ENCODE measurements around the gene ALX3.

ALX3 gene

GRCh38 chr1:110106013-110106941 is 35.8 kb upstream of the ALX3 start:
- peaks cover 0 to 3% of the 10 kb centered on the region in 2 donors for H3K27me3 ChIP-seq (ENCODE audit: control insufficient read depth in 1 of 2, insufficient read depth in 2 of 2, low read length in 2 of 2)
- no peaks in the 10 kb centered on the region for H3K9me3 ChIP-seq (ENCODE audit: control insufficient read depth in 1 of 2, low read length in 2 of 2)
- no peak overlapping the region for H3K4me3 ChIP-seq (ENCODE audit: low read depth in 1 of 2, low read length in 2 of 2)
- no peak overlapping the region for H3K27ac ChIP-seq (ENCODE audit: low read depth, low read length)
- H3K36me3 ChIP-seq (ENCODE audit: control insufficient read depth in 1 of 2, insufficient read depth in 2 of 2, low read length in 2 of 2), result no peaks in the 10 kb centered on the region
- H3K4me1 ChIP-seq (ENCODE audit: control insufficient read depth in 1 of 2, insufficient read depth in 2 of 2, low read length in 2 of 2), result no peaks in the 10 kb centered on the region
- peak overlapping the region in 1 of 2 donors; percentile 7 for H3K9ac ChIP-seq (ENCODE audit: low read depth in 1 of 2, low read length in 2 of 2)

DNA sequence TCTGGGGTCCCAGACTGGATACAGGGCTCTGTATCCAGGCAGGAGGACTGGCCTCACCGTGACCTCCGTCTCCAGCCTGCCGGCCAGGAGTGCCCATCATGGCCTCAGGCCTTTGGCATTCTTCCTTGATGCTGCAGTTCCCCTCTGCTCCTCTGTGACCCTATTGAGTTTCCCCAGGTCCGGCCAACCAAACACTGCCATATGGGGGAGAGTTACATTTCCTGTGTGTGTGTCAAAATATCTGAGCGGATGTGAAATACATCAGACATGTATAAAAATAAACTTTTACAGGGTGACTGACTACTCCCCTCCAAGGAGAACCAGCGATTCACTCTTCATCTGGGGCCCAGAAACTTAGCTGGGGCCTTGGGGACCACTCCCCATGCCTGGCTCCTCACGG is 31.6 kb upstream of the ALX3 start:
- no peak overlapping the region for H3K4me3 ChIP-seq (ENCODE audit: low read depth in 1 of 2, low read length in 2 of 2)
- no peak overlapping the region for H3K27ac ChIP-seq (ENCODE audit: low read depth, low read length)
- H3K9me3 ChIP-seq (ENCODE audit: control insufficient read depth in 1 of 2, low read length in 2 of 2), result no peaks in the 10 kb centered on the region
- H3K27me3 ChIP-seq (ENCODE audit: control insufficient read depth in 1 of 2, insufficient read depth in 2 of 2, low read length in 2 of 2), result peaks cover 0 to 4% of the 10 kb centered on the region in 2 donors
- no peaks in the 10 kb centered on the region for H3K36me3 ChIP-seq (ENCODE audit: control insufficient read depth in 1 of 2, insufficient read depth in 2 of 2, low read length in 2 of 2)
- H3K9ac ChIP-seq (ENCODE audit: low read depth in 1 of 2, low read length in 2 of 2), result no peak overlapping the region
- H3K4me1 ChIP-seq (ENCODE audit: control insufficient read depth in 1 of 2, insufficient read depth in 2 of 2, low read length in 2 of 2), result no peaks in the 10 kb centered on the region

DNA sequence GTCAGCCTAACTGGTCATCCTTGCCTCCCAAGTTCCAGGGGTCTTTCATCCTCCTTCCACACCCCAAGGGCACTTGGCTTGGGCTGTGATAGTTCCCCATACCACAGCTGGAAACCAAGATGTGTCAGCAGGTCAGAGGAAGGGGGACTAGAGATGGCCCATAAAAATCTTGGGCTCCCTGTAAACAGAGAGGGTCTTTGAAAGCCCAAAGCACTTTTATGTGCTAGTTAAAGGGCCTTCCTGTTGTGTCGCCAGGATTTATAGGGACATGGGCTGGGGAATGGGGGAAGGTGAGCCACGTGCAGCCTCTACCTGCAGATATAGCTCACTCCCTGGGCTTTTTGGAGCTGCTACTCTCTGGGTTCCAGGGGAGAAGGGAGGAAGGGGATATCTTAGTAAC is 29.9 kb upstream of the ALX3 start:
- H3K27me3 ChIP-seq (ENCODE audit: control insufficient read depth in 1 of 2, insufficient read depth in 2 of 2, low read length in 2 of 2), result peaks cover 0 to 11% of the 10 kb centered on the region in 2 donors
- no peak overlapping the region for H3K27ac ChIP-seq (ENCODE audit: low read depth, low read length)
- no peak overlapping the region for H3K4me3 ChIP-seq (ENCODE audit: low read depth in 1 of 2, low read length in 2 of 2)
- H3K36me3 ChIP-seq (ENCODE audit: control insufficient read depth in 1 of 2, insufficient read depth in 2 of 2, low read length in 2 of 2), result no peaks in the 10 kb centered on the region
- no peaks in the 10 kb centered on the region for H3K9me3 ChIP-seq (ENCODE audit: control insufficient read depth in 1 of 2, low read length in 2 of 2)
- no peak overlapping the region for H3K9ac ChIP-seq (ENCODE audit: low read depth in 1 of 2, low read length in 2 of 2)
- H3K4me1 ChIP-seq (ENCODE audit: control insufficient read depth in 1 of 2, insufficient read depth in 2 of 2, low read length in 2 of 2), result no peaks in the 10 kb centered on the region

- no peak overlapping the region for H3K27ac ChIP-seq (ENCODE audit: low read depth, low read length)
Observed at GRCh38 chr1:110098222-110099026, 28.0 kb upstream of the ALX3 start.

GRCh38 chr1:110097507-110098221 is 27.2 kb upstream of the ALX3 start:
- Histone ChIP-seq H3K4me3 (ENCODE audit: low read depth in 1 of 2, low read length in 2 of 2) (no peak overlapping the region), H3K27me3 (ENCODE audit: control insufficient read depth in 1 of 2, insufficient read depth in 2 of 2, low read length in 2 of 2) (peaks cover 5 to 15% of the 10 kb centered on the region in 2 donors), H3K9ac (ENCODE audit: low read depth in 1 of 2, low read length in 2 of 2) (no peak overlapping the region), H3K36me3 (ENCODE audit: control insufficient read depth in 1 of 2, insufficient read depth in 2 of 2, low read length in 2 of 2) (no peaks in the 10 kb centered on the region), H3K27ac (ENCODE audit: low read depth, low read length) (no peak overlapping the region), H3K4me1 (ENCODE audit: control insufficient read depth in 1 of 2, insufficient read depth in 2 of 2, low read length in 2 of 2) (no peaks in the 10 kb centered on the region), H3K9me3 (ENCODE audit: control insufficient read depth in 1 of 2, low read length in 2 of 2) (no peaks in the 10 kb centered on the region)

More at GRCh38 chr1:110098222-110099026, 28.0 kb upstream of the ALX3 start:
- Histone ChIP-seq H3K27me3 (ENCODE audit: control insufficient read depth in 1 of 2, insufficient read depth in 2 of 2, low read length in 2 of 2) (peaks cover 5 to 11% of the 10 kb centered on the region in 2 donors), H3K36me3 (ENCODE audit: control insufficient read depth in 1 of 2, insufficient read depth in 2 of 2, low read length in 2 of 2) (no peaks in the 10 kb centered on the region), H3K4me3 (ENCODE audit: low read depth in 1 of 2, low read length in 2 of 2) (no peak overlapping the region), H3K4me1 (ENCODE audit: control insufficient read depth in 1 of 2, insufficient read depth in 2 of 2, low read length in 2 of 2) (no peaks in the 10 kb centered on the region), H3K9me3 (ENCODE audit: control insufficient read depth in 1 of 2, low read length in 2 of 2) (no peaks in the 10 kb centered on the region), H3K9ac (ENCODE audit: low read depth in 1 of 2, low read length in 2 of 2) (no peak overlapping the region)

GRCh38 chr1:110094931-110095654 is 24.6 kb upstream of the ALX3 start:
- no peaks in the 10 kb centered on the region for H3K36me3 ChIP-seq (ENCODE audit: control insufficient read depth in 1 of 2, insufficient read depth in 2 of 2, low read length in 2 of 2)
- H3K4me1 ChIP-seq (ENCODE audit: control insufficient read depth in 1 of 2, insufficient read depth in 2 of 2, low read length in 2 of 2), result no peaks in the 10 kb centered on the region
- no peak overlapping the region for H3K4me3 ChIP-seq (ENCODE audit: low read depth in 1 of 2, low read length in 2 of 2)
- H3K9ac ChIP-seq (ENCODE audit: low read depth in 1 of 2, low read length in 2 of 2), result no peak overlapping the region
- H3K27ac ChIP-seq (ENCODE audit: low read depth, low read length), result no peak overlapping the region
- peaks cover 5 to 21% of the 10 kb centered on the region in 2 donors for H3K27me3 ChIP-seq (ENCODE audit: control insufficient read depth in 1 of 2, insufficient read depth in 2 of 2, low read length in 2 of 2)
- H3K9me3 ChIP-seq (ENCODE audit: control insufficient read depth in 1 of 2, low read length in 2 of 2), result no peaks in the 10 kb centered on the region

DNA sequence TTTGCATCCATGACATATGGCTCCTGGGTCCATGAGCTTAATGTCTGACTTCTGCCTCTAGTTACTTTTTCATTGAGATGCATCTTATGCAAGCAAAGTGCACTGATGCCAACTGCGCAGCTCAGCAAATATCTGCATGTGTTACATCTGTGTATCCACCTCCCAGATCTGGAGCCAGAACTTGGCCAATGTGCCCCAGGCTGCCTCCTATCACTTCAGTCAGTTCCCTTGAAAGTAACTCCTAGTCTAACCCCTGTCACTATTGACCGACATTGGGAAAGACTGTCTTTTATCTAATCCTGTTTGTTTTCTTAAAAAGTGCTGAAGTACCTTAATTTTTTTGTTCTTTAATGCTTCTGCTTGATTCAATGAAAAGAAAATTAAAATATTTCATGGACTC is 22.5 kb upstream of the ALX3 start:
- no peaks in the 10 kb centered on the region for H3K9me3 ChIP-seq (ENCODE audit: control insufficient read depth in 1 of 2, low read length in 2 of 2)
- no peak overlapping the region for H3K4me3 ChIP-seq (ENCODE audit: low read depth in 1 of 2, low read length in 2 of 2)
- no peak overlapping the region for H3K27ac ChIP-seq (ENCODE audit: low read depth, low read length)
- H3K36me3 ChIP-seq (ENCODE audit: control insufficient read depth in 1 of 2, insufficient read depth in 2 of 2, low read length in 2 of 2), result no peaks in the 10 kb centered on the region
- no peaks in the 10 kb centered on the region for H3K4me1 ChIP-seq (ENCODE audit: control insufficient read depth in 1 of 2, insufficient read depth in 2 of 2, low read length in 2 of 2)
- H3K9ac ChIP-seq (ENCODE audit: low read depth in 1 of 2, low read length in 2 of 2), result no peak overlapping the region
- H3K27me3 ChIP-seq (ENCODE audit: control insufficient read depth in 1 of 2, insufficient read depth in 2 of 2, low read length in 2 of 2), result peaks cover 5 to 17% of the 10 kb centered on the region in 2 donors

DNA sequence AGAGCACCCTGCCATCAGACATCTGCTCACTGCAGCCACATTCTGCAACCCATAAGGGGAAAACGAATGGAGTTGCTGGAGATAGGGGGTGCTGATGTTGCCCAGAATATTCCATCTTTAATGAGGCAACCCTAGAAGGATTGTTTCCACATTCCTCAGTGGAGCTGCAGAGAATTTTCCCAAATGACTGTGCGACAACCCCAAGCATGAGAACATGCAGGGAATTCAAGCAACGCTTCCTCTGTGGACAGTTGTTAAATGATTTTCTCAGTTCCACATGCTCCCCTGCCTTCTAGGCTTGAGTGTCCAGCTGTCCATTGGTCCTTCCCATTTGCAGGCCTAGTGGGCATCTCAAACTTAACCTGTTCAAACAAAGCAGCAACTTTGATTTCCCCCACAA is 21.3 kb upstream of the ALX3 start:
- Histone ChIP-seq H3K4me3 (ENCODE audit: low read depth in 1 of 2, low read length in 2 of 2) (no peak overlapping the region), H3K4me1 (ENCODE audit: control insufficient read depth in 1 of 2, insufficient read depth in 2 of 2, low read length in 2 of 2) (no peaks in the 10 kb centered on the region), H3K9ac (ENCODE audit: low read depth in 1 of 2, low read length in 2 of 2) (no peak overlapping the region), H3K27me3 (ENCODE audit: control insufficient read depth in 1 of 2, insufficient read depth in 2 of 2, low read length in 2 of 2) (peaks cover 5 to 19% of the 10 kb centered on the region in 2 donors), H3K9me3 (ENCODE audit: control insufficient read depth in 1 of 2, low read length in 2 of 2) (no peaks in the 10 kb centered on the region), H3K27ac (ENCODE audit: low read depth, low read length) (no peak overlapping the region), H3K36me3 (ENCODE audit: control insufficient read depth in 1 of 2, insufficient read depth in 2 of 2, low read length in 2 of 2) (no peaks in the 10 kb centered on the region)

DNA sequence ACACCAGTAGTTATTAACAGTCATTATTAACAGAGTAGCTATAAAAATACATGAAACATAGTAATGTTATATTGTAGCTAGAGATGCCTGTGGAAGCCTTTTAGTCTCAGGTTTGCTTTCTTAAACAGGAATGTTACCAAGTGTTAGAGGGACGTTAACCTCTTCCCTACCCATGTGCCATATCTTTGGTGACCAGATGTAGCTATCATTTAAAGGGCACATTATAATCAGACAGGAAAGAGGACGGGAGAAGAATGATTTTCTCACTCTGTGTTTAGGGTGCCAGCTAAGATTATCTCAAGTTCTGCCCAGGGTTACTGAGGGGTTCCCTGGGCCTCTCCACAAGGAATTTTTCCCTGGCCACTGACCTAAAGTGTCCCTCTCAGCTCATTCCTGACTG is 20.9 kb upstream of the ALX3 start:
- Histone ChIP-seq H3K27me3 (ENCODE audit: control insufficient read depth in 1 of 2, insufficient read depth in 2 of 2, low read length in 2 of 2) (peaks cover 5 to 19% of the 10 kb centered on the region in 2 donors), H3K9me3 (ENCODE audit: control insufficient read depth in 1 of 2, low read length in 2 of 2) (no peaks in the 10 kb centered on the region), H3K36me3 (ENCODE audit: control insufficient read depth in 1 of 2, insufficient read depth in 2 of 2, low read length in 2 of 2) (no peaks in the 10 kb centered on the region), H3K27ac (ENCODE audit: low read depth, low read length) (no peak overlapping the region), H3K9ac (ENCODE audit: low read depth in 1 of 2, low read length in 2 of 2) (no peak overlapping the region), H3K4me1 (ENCODE audit: control insufficient read depth in 1 of 2, insufficient read depth in 2 of 2, low read length in 2 of 2) (no peaks in the 10 kb centered on the region), H3K4me3 (ENCODE audit: low read depth in 1 of 2, low read length in 2 of 2) (no peak overlapping the region)
